GM19025 (cell line): ENCODE results near the gene GMFB.
A peak's percentile ranks its signal among the peaks of the same experiment; 100 is the strongest.

Experiments
- ATAC-seq: cut with Tn5 transposase; IDR thresholded peaks from one replicate; pipeline ENCODE4 v1.9.1; 2021; ENCODE audit warnings: mild to moderate bottlenecking, low read depth, moderate library complexity; ENCODE audit not compliant: unreplicated experiment

The GMFB gene

GRCh38 chr14:54493293-54493692 is 4.5 kb upstream of the GMFB start:
- no peak for ATAC-seq

- no peak for ATAC-seq
Observed at GRCh38 chr14:54490445-54491175, 1.8 kb upstream of the GMFB start.

GRCh38 chr14:54489731-54490444 is 1.1 kb upstream of the GMFB start:
- no peak for ATAC-seq

- peak; percentile 11 for ATAC-seq
Observed at GRCh38 chr14:54489318-54489683, 521 bp upstream of the GMFB start.

- no peak for ATAC-seq
Observed at GRCh38 chr14:54488318-54488645, 498 bp downstream of the GMFB start.

GRCh38 chr14:54487771-54488170 is 1.0 kb downstream of the GMFB start:
- no peak for ATAC-seq

- no peak for ATAC-seq
Observed at GRCh38 chr14:54486685-54487084, 2.1 kb downstream of the GMFB start.

GRCh38 chr14:54483846-54484245 is 4.9 kb downstream of the GMFB start:
- no peak for ATAC-seq

- ATAC-seq, result no peak
Observed at GRCh38 chr14:54483073-54483745, 5.6 kb downstream of the GMFB start.

- ATAC-seq, result no peak
Observed at GRCh38 chr14:54481695-54482094, 7.1 kb downstream of the GMFB start.

GRCh38 chr14:54480830-54481562 is 7.8 kb downstream of the GMFB start:
- ATAC-seq, result no peak

- no peak for ATAC-seq
Observed at GRCh38 chr14:54478636-54479215, 10.1 kb downstream of the GMFB start.

GRCh38 chr14:54475911-54476310 is 12.9 kb downstream of the GMFB start:
- ATAC-seq, result no peak

- ATAC-seq, result no peak
Observed at GRCh38 chr14:54475187-54475899, 13.4 kb downstream of the GMFB start.

- no peak for ATAC-seq
Observed at GRCh38 chr14:54474232-54474793, 14.5 kb downstream of the GMFB start.

- ATAC-seq, result no peak
Observed at GRCh38 chr14:54472315-54472714, 16.5 kb downstream of the GMFB start.

GRCh38 chr14:54471641-54472040 is 17.1 kb downstream of the GMFB start:
- ATAC-seq, result no peak

GRCh38 chr14:54470701-54471100 is 18.1 kb downstream of the GMFB start:
- ATAC-seq, result no peak

GRCh38 chr14:54467280-54467679 is 21.5 kb downstream of the GMFB start:
- no peak for ATAC-seq

GRCh38 chr14:54465654-54466053 is 23.1 kb downstream of the GMFB start:
- ATAC-seq, result no peak
